CD4-positive, alpha-beta T cell treated with Interleukin-6 for 4 hours (primary cell): ENCODE measurements around the gene NAA16.
"Not testable (repeated sequence)": the region's sequence is repeated elsewhere in the genome, so short reads cannot be mapped to it uniquely, and the experiment has no call there.

Experiments used
- DNase-seq: peaks from one replicate; pipeline ENCODE4 v3.0.0-alpha.2; 2020; ENCODE audit warnings: mixed read lengths

NAA16 gene

DNA sequence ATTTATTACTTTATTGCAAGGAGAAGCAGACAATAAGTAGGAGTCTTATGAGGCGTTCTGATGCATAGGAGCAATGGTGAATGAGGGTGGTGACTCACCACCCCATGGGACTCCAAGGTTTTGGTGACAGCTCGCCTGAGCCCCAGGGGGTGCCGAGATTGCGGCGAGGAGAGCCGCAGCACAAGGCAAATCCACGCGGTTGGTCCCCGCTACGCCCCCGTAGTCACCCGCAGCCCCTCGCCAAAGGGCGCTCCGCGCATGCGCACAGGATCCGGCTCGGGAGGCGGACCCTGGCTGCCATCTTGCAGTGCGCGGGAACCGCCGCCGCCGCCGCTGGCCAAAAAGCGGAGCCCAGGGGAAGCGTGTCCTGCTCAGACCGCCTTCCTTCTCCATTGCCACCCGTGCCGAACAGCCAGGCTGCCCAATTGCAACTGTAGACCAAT lies at the start of gene NAA16:
TSS of gene NAA16 (plus strand) at position 305 of the 443 bp plus-strand sequence. CDS start 262 bp downstream, outside the sequence.
- DNase-seq, result peak; percentile 97

- peak; percentile 85 for DNase-seq
These were observed 47.7 kb upstream of the NAA16 start, which contains the start of gene MTRF1 for GRCh38 chr13:41263261-41263971. Gene MTRF1, minus strand, starts transcription at chr13:41263576. Its CDS starts 2,669 bp downstream, at chr13:41260907.

DNA sequence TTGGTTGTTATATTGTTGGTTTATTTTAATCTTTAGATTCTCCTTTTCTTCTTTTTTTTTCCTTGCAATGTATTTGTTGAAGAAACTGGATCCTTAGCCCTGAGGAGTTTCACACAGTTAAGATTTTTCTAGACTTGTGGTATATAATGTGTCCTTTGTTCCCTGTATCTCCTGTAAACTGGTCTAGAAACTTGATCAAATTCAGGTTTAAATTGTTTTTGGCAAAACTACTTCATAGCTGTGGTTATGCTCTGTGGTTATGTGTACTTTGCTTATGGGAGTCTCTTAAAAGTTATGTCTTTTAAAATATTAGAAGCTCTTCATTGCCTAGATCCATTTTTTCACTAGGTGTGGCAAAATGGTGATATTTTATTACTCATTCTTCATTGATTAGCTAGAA lies 44.0 kb upstream of the NAA16 start:
- no peak for DNase-seq

GRCh38 chr13:41268764-41269163 lies 42.3 kb upstream of the NAA16 start:
- DNase-seq, result no peak

- peak; percentile 29 for DNase-seq
These were observed 39.4 kb upstream of the NAA16 start for GRCh38 chr13:41271456-41272285.

DNA sequence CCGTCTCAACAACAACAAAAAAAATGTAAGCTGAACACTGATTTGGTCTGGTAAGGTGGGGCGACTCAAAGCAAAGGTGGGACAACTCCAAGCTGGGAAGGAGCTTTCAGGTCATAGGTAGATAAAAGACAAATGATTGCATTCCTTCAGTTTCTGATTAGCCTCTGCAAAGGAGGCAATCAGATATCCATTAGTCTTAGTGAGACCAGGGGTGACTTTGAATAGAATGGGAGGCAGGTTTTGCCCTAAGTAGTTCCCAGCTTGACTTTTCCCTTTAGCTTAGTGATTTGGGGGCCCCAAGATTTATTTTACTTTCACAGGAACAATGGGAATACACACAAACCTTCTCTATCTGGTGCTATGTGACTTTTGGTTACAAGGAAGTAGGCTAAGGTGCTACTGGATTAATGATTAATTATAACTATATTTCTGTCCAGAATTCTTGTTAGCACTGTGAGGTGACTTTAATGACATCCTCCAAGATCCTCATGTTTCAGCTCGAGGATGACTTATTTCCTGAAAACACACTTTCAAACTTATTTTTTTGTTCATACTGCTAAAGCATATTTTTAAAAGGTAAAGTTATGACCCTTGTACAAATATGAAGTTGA lies 37.1 kb upstream of the NAA16 start:
- no peak for DNase-seq

DNA sequence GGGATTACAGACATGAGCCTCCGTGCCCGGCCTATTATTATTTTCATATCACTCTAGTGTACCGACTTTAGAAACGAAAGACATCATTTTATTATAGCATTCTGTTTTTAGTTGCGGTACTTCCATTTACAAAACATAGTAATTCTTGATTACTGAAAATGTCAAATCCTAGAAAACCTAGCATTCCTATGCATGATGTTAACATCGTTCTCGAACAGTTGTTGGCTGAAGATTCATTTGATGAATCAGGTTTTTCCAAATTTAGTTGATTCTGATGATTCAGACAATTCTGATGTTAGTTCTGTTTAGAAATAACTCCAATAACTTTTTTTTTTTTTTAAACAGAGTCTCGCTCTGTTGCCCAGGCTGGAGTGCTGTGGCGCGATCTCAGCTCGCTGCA lies 36.2 kb upstream of the NAA16 start:
- no peak for DNase-seq

- DNase-seq, result no peak
These were observed 34.2 kb upstream of the NAA16 start for GRCh38 chr13:41276824-41277223.

- DNase-seq, result not testable (repeated sequence)
These were observed 31.9 kb upstream of the NAA16 start for GRCh38 chr13:41279156-41279555.

DNA sequence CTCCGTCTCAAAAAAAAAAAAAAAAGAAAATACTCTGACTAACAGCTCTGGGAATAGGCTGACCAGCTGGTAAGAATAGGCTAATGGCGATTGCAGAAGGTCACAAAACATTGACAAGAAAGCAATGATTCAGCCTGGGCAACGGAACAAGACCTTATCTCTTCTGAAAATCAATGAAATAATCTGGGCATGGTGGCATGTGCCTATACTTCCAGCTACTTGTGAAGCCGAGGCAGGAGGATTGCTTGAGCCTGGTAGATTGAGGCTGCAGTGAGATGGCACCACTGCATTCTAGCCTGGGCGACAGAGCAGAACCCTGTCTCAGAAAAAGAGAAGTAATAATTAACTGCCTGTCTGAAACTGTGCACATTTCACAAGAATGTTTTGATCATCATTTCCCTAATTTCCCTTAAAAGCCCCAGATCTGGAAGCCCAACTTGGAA lies 28.9 kb upstream of the NAA16 start:
- DNase-seq, result no peak

DNA sequence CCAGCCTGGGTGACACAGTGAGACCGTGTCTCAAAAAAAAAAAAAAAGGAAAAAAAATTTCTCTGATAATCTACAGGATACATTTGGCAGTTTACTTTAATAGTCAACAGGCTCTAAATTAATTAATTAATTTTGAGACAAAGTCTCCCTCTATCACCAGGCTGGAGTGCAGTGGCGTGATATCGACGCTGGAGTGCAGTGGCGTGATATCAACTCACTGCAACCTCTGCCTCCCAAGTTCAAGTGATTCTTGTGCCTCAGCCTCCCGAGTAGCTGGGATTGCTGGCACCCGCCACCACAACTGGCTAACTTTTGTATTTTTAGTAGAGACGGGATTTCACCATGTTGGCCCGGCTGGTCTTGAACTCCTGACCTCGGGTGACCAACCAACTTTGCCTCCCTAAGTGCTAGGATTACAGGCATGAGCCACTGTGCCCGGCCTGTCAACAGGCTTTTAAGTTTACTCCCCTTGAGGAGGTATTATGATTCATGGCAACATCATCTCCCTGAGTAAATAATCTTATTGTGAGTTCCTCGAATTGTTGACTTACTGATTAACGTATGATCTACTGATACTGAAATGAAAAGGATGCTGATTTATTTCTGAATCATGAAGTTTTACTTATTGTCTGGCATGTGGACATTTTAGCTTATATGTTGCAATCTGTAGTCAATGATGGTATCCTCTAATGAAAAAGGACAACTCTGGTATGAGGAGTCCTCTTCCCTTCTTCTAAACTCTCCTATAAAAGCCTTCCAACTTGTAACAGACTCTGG lies 26.4 kb upstream of the NAA16 start:
- no peak for DNase-seq

- DNase-seq, result no peak
These were observed 24.7 kb upstream of the NAA16 start for GRCh38 chr13:41286370-41286769.

DNA sequence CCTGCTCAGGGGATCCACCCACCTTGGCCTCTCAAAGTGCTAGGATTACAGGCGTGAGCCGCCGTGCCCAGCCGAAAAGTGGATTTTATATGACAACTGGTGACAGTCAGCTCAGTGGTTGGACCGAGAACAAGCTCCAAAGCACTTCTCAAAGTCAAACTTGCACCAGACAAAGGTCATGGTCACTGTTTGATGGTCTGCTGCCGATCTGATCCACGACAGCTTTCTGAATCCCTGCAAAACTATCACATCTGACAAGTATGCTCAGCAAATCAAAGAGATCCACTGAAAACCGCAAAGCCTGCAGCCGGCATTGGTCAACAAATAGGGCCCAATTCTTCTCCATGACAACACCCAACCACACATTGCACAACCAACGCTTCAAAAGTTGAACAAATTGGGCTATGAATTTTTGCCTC lies 21.6 kb upstream of the NAA16 start:
- no peak for DNase-seq

GRCh38 chr13:41291246-41291645 lies 19.8 kb upstream of the NAA16 start:
- DNase-seq, result no peak

GRCh38 chr13:41293272-41293671 lies 17.8 kb upstream of the NAA16 start:
- DNase-seq, result no peak

DNA sequence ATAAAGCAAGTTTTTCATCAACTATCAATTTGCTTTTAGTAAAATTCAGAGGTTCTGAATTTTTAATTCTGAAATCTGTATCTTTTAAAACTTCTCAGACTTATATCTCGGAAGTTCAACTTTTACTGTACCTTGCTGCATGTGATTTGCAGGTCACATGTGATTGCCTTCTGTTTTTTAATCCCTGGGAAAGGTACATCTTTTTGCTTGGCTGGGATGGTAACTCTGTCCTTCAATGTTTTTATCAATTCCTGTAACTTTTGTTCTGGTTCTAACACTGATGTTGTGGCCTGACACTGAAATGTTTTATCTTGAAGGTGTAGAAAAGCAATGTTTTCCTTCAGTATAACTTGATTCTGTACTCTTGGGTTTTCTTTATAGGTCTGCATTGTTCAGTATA lies 16.2 kb upstream of the NAA16 start:
- no peak for DNase-seq

DNA sequence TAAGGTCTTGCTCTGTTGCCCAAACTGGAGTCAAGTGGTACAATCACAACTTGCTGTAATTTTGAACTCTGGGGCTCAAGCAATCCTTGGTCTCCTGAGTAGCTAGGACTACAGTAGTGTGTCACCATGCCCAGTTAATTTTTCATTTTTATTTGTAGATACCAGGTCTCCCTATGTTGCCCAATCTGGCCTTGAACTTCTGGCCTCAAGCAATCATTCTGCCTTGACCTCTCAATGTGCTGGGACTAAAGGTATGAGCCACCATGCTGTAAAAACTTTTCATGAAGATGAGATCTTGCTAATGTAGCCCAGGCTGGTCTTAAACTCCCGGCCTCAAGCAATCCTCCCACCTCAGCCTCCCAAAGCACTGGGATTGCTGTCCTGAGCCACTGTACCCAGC lies 15.1 kb upstream of the NAA16 start:
- DNase-seq, result no peak

- no peak for DNase-seq
These were observed 14.0 kb upstream of the NAA16 start for GRCh38 chr13:41296879-41297646.

DNA sequence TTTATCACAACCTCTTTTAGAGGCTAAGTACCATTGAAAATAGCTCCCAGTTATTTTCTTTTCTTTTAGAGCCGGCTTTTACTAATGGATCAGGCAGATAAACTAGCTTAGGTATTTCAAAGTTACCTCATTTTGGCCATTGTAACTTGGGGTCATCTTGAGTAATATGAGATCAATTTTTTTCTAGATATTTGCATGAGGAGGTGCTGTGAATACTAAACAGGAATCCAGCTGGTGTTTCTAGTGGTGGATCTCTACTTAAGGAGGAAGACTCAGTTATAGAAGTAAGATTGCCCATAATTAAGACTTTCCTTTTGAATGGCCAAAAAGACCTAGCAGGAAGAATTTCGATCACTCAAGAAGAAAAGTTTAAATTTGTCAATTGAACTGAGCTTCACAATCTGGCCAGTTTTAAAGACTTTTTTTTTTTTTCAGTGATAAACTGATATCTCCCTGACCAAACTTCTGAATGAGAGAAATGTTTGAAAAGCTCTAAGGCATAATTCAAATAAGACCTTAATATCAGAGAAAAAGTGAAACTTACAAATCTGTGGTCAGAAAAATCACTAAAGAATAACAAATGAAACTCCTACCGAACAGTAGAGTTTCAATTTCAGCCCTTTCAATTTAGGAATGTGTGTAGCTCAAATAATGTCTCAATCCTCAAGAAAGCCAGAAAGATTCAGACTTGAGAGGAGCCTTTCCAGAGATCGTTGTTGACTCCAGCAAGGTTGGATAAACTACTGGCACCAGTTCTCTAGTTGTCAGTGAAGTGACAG lies 11.6 kb upstream of the NAA16 start:
- no peak for DNase-seq

GRCh38 chr13:41302743-41303142 lies 8.3 kb upstream of the NAA16 start:
- DNase-seq, result no peak

DNA sequence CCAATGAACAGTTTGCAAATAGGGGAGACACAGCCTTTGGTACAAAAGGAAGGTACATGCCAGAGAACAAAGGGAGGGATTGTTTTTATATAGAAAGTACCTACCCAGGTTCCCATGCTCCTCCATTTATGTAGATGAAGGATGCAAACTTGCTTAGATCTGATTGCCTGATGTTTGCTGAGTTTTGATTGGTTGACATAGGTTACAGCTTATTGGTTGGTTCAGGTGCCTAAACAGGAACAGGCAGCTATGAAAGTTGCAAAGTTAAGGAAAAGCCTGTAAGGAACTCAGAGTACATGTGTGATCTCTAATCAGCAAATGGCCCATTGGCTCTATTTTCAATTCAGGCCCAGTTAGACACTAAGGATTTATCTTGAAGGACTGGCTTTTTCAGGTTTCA lies 6.5 kb upstream of the NAA16 start:
- no peak for DNase-seq
